ENCODE data around the gene SYT13.

The SYT13 gene

GRCh38 chr11:45232341-45233080 is 53.6 kb downstream of the SYT13 start:
- no peaks in the 10 kb centered on the region for H3K36me3 ChIP-seq (ENCODE audit: insufficient read depth, low read length)
- WGBS = 85% methylated on average over 3 of the region's 5 CpGs
- no peaks in the 10 kb centered on the region for H3K27me3 ChIP-seq (ENCODE audit: insufficient read depth, low read length)

GRCh38 chr11:45229401-45230020 is 56.6 kb downstream of the SYT13 start:
- H3K36me3 ChIP-seq (ENCODE audit: insufficient read depth, low read length) = peaks cover 15% of the 10 kb centered on the region; the same call in 1 of the 2 replicates
- no peak overlapping the region for H3K27ac ChIP-seq (ENCODE audit: low read depth, low read length)
- WGBS = 96% methylated on average over 4 of the region's 5 CpGs
- H3K4me1 ChIP-seq (ENCODE audit: insufficient read depth, low read length) = peaks cover 3% of the 10 kb centered on the region; the same call in 1 of the 2 replicates
- H3K9ac ChIP-seq (ENCODE audit: low read depth, low read length) = no peak overlapping the region
- H3K27me3 ChIP-seq (ENCODE audit: insufficient read depth, low read length) = no peaks in the 10 kb centered on the region
- H3K9me3 ChIP-seq (ENCODE audit: insufficient read depth, low read depth, low read length) = no peaks in the 10 kb centered on the region
- no peak overlapping the region for H3K4me3 ChIP-seq (ENCODE audit: low read length)

More at GRCh38 chr11:45232341-45233080, 53.6 kb downstream of the SYT13 start:
- Histone ChIP-seq H3K4me1 (ENCODE audit: insufficient read depth, low read length) (peaks cover 3% of the 10 kb centered on the region; the same call in 1 of the 2 replicates), H3K9me3 (ENCODE audit: insufficient read depth, low read depth, low read length) (no peaks in the 10 kb centered on the region), H3K9ac (ENCODE audit: low read depth, low read length) (no peak overlapping the region), H3K4me3 (ENCODE audit: low read length) (no peak overlapping the region), H3K27ac (ENCODE audit: low read depth, low read length) (no peak overlapping the region)

- WGBS = 98% methylated on average over 18 of the region's 19 CpGs
- H3K36me3 ChIP-seq (ENCODE audit: insufficient read depth, low read length) = peaks cover 15% of the 10 kb centered on the region; the same call in 1 of the 2 replicates
- no peak overlapping the region for H3K27ac ChIP-seq (ENCODE audit: low read depth, low read length)
- no peaks in the 10 kb centered on the region for H3K27me3 ChIP-seq (ENCODE audit: insufficient read depth, low read length)
- no peaks in the 10 kb centered on the region for H3K4me1 ChIP-seq (ENCODE audit: insufficient read depth, low read length)
- no peak overlapping the region for H3K9ac ChIP-seq (ENCODE audit: low read depth, low read length)
- H3K9me3 ChIP-seq (ENCODE audit: insufficient read depth, low read depth, low read length) = no peaks in the 10 kb centered on the region
- no peak overlapping the region for H3K4me3 ChIP-seq (ENCODE audit: low read length)
Measured at GRCh38 chr11:45227836-45228235, 58.3 kb downstream of the SYT13 start.

- no peak overlapping the region for H3K9ac ChIP-seq (ENCODE audit: low read depth, low read length)
- H3K4me3 ChIP-seq (ENCODE audit: low read length) = no peak overlapping the region
- no peaks in the 10 kb centered on the region for H3K4me1 ChIP-seq (ENCODE audit: insufficient read depth, low read length)
- no peaks in the 10 kb centered on the region for H3K9me3 ChIP-seq (ENCODE audit: insufficient read depth, low read depth, low read length)
- 96% methylated on average over 21 of the region's 21 CpGs for WGBS
- H3K27ac ChIP-seq (ENCODE audit: low read depth, low read length) = no peak overlapping the region
- H3K36me3 ChIP-seq (ENCODE audit: insufficient read depth, low read length) = peaks cover 15% of the 10 kb centered on the region; the same call in 1 of the 2 replicates
- H3K27me3 ChIP-seq (ENCODE audit: insufficient read depth, low read length) = no peaks in the 10 kb centered on the region
Measured at GRCh38 chr11:45226901-45227300, 59.2 kb downstream of the SYT13 start.

- Histone ChIP-seq H3K27me3 (ENCODE audit: insufficient read depth, low read length) (no peaks in the 10 kb centered on the region), H3K4me3 (ENCODE audit: low read length) (no peak overlapping the region), H3K36me3 (ENCODE audit: insufficient read depth, low read length) (peaks cover 15% of the 10 kb centered on the region; the same call in 1 of the 2 replicates), H3K4me1 (ENCODE audit: insufficient read depth, low read length) (no peaks in the 10 kb centered on the region), H3K9me3 (ENCODE audit: insufficient read depth, low read depth, low read length) (no peaks in the 10 kb centered on the region), H3K27ac (ENCODE audit: low read depth, low read length) (no peak overlapping the region), H3K9ac (ENCODE audit: low read depth, low read length) (no peak overlapping the region)
- WGBS = 97% methylated on average over 39 of the region's 39 CpGs
Measured at GRCh38 chr11:45225961-45226871, 59.9 kb downstream of the SYT13 start.

GRCh38 chr11:45225277-45225676 is 60.9 kb downstream of the SYT13 start:
- no peaks in the 10 kb centered on the region for H3K27me3 ChIP-seq (ENCODE audit: insufficient read depth, low read length)
- WGBS = 97% methylated on average over 1 of the region's 1 CpG

GRCh38 chr11:45224766-45225165 is 61.4 kb downstream of the SYT13 start:
- Histone ChIP-seq H3K27me3 (ENCODE audit: insufficient read depth, low read length) (no peaks in the 10 kb centered on the region), H3K9me3 (ENCODE audit: insufficient read depth, low read depth, low read length) (no peaks in the 10 kb centered on the region), H3K36me3 (ENCODE audit: insufficient read depth, low read length) (peaks cover 15% of the 10 kb centered on the region; the same call in 1 of the 2 replicates), H3K27ac (ENCODE audit: low read depth, low read length) (no peak overlapping the region), H3K4me1 (ENCODE audit: insufficient read depth, low read length) (no peaks in the 10 kb centered on the region), H3K4me3 (ENCODE audit: low read length) (no peak overlapping the region), H3K9ac (ENCODE audit: low read depth, low read length) (no peak overlapping the region)
- WGBS = 96% methylated on average over 11 of the region's 11 CpGs

More at GRCh38 chr11:45225277-45225676, 60.9 kb downstream of the SYT13 start:
- H3K36me3 ChIP-seq (ENCODE audit: insufficient read depth, low read length) = peaks cover 15% of the 10 kb centered on the region; the same call in 1 of the 2 replicates
- H3K4me3 ChIP-seq (ENCODE audit: low read length) = no peak overlapping the region
- H3K4me1 ChIP-seq (ENCODE audit: insufficient read depth, low read length) = no peaks in the 10 kb centered on the region
- no peaks in the 10 kb centered on the region for H3K9me3 ChIP-seq (ENCODE audit: insufficient read depth, low read depth, low read length)
- H3K9ac ChIP-seq (ENCODE audit: low read depth, low read length) = no peak overlapping the region
- no peak overlapping the region for H3K27ac ChIP-seq (ENCODE audit: low read depth, low read length)

- Histone ChIP-seq H3K9me3 (ENCODE audit: insufficient read depth, low read depth, low read length) (no peaks in the 10 kb centered on the region), H3K27ac (ENCODE audit: low read depth, low read length) (no peak overlapping the region), H3K27me3 (ENCODE audit: insufficient read depth, low read length) (no peaks in the 10 kb centered on the region), H3K4me3 (ENCODE audit: low read length) (no peak overlapping the region), H3K9ac (ENCODE audit: low read depth, low read length) (no peak overlapping the region), H3K36me3 (ENCODE audit: insufficient read depth, low read length) (peaks cover 15% of the 10 kb centered on the region; the same call in 1 of the 2 replicates), H3K4me1 (ENCODE audit: insufficient read depth, low read length) (no peaks in the 10 kb centered on the region)
- WGBS = 92% methylated on average over 5 of the region's 5 CpGs
Measured at GRCh38 chr11:45223496-45223895, 62.6 kb downstream of the SYT13 start.

- WGBS = 95% methylated on average over 18 of the region's 18 CpGs
- Histone ChIP-seq H3K27ac (ENCODE audit: low read depth, low read length) (no peak overlapping the region), H3K9me3 (ENCODE audit: insufficient read depth, low read depth, low read length) (no peaks in the 10 kb centered on the region), H3K36me3 (ENCODE audit: insufficient read depth, low read length) (no peaks in the 10 kb centered on the region), H3K4me1 (ENCODE audit: insufficient read depth, low read length) (no peaks in the 10 kb centered on the region), H3K27me3 (ENCODE audit: insufficient read depth, low read length) (no peaks in the 10 kb centered on the region), H3K9ac (ENCODE audit: low read depth, low read length) (no peak overlapping the region), H3K4me3 (ENCODE audit: low read length) (no peak overlapping the region)
Measured at GRCh38 chr11:45219411-45219810, 66.7 kb downstream of the SYT13 start.

- no peak overlapping the region for H3K4me3 ChIP-seq (ENCODE audit: low read length)
- no peaks in the 10 kb centered on the region for H3K4me1 ChIP-seq (ENCODE audit: insufficient read depth, low read length)
- H3K27me3 ChIP-seq (ENCODE audit: insufficient read depth, low read length) = no peaks in the 10 kb centered on the region
- no peak overlapping the region for H3K9ac ChIP-seq (ENCODE audit: low read depth, low read length)
- no peaks in the 10 kb centered on the region for H3K36me3 ChIP-seq (ENCODE audit: insufficient read depth, low read length)
- H3K9me3 ChIP-seq (ENCODE audit: insufficient read depth, low read depth, low read length) = no peaks in the 10 kb centered on the region
- no peak overlapping the region for H3K27ac ChIP-seq (ENCODE audit: low read depth, low read length)
- 90% methylated on average over 4 of the region's 4 CpGs for WGBS
Measured at GRCh38 chr11:45218705-45219104, 67.4 kb downstream of the SYT13 start.

- Histone ChIP-seq H3K27ac (ENCODE audit: low read depth, low read length) (no peak overlapping the region), H3K36me3 (ENCODE audit: insufficient read depth, low read length) (no peaks in the 10 kb centered on the region), H3K27me3 (ENCODE audit: insufficient read depth, low read length) (no peaks in the 10 kb centered on the region), H3K9ac (ENCODE audit: low read depth, low read length) (no peak overlapping the region), H3K4me1 (ENCODE audit: insufficient read depth, low read length) (no peaks in the 10 kb centered on the region), H3K9me3 (ENCODE audit: insufficient read depth, low read depth, low read length) (no peaks in the 10 kb centered on the region), H3K4me3 (ENCODE audit: low read length) (no peak overlapping the region)
- 100% methylated on average over 2 of the region's 2 CpGs for WGBS
Measured at GRCh38 chr11:45217991-45218390, 68.2 kb downstream of the SYT13 start.

Data from HUES64 (cell line).